Measurements from ENCODE around the gene SLC22A1. TPM values are rescaled to one million over a fixed set of nuclear protein-coding genes. Genes with fewer than 3 reads are reported as not detected.

SLC22A1 gene
- polyA plus RNA-seq, 2 of the 4 experiments (the other 2 are of a cell fraction): 2.1 TPM

Small RNA genes lying within 50 kb of the gene (small RNA-seq; reads per million reads assigned to genes)
- 0 reads per million in 6 experiments for gene AL645733.1

Other genes with a start within 250 kb of the SLC22A1 start
- gene MAS1, start 230.8 kb upstream of the SLC22A1 start, polyA plus RNA-seq (2011; rRNA removed): not detected in 2 replicates
- gene MAS1, start 230.8 kb upstream of the SLC22A1 start, polyA plus RNA-seq (2017; fragmentation: RNase III; extraction: RNeasy Plus Mini Kit Qiagen cat#74134 plus additional on column Dnase treatment): not detected in 3 replicates
- 17.6 and 25.6 TPM in 2 replicates for gene IGF2R, start 152.7 kb upstream of the SLC22A1 start, polyA plus RNA-seq (2011; rRNA removed)
- 22.6 to 24.9 TPM (median 24.3 TPM) in 3 replicates for gene IGF2R, start 152.7 kb upstream of the SLC22A1 start, polyA plus RNA-seq (2017; fragmentation: RNase III; extraction: RNeasy Plus Mini Kit Qiagen cat#74134 plus additional on column Dnase treatment)
- not detected in 2 replicates for gene SLC22A2, start 137.0 kb downstream of the SLC22A1 start, polyA plus RNA-seq (2011; rRNA removed)
- 0.04 TPM in 1 of 3 replicates, not detected in the others for gene SLC22A2, start 137.0 kb downstream of the SLC22A1 start, polyA plus RNA-seq (2017; fragmentation: RNase III; extraction: RNeasy Plus Mini Kit Qiagen cat#74134 plus additional on column Dnase treatment)
- 57.4 and 65.2 TPM in 2 replicates for gene SLC22A3, start 226.6 kb downstream of the SLC22A1 start, polyA plus RNA-seq (2011; rRNA removed)
- 38.8 to 44.9 TPM (median 41.5 TPM) in 3 replicates for gene SLC22A3, start 226.6 kb downstream of the SLC22A1 start, polyA plus RNA-seq (2017; fragmentation: RNase III; extraction: RNeasy Plus Mini Kit Qiagen cat#74134 plus additional on column Dnase treatment)

Measured in A549 (cell line).